Smooth muscle cell (in vitro differentiated cells): ENCODE data around the gene IL16. TPM values are rescaled to one million over a fixed set of nuclear protein-coding genes. Genes with fewer than 3 reads are reported as not detected.

Experiments used
- DNase-seq: peaks from one replicate; lab custom pipeline; 2025; ENCODE audit not compliant: unreplicated experiment; lab: John Stamatoyannopoulos, UW
- H2AFZ ChIP-seq: fragments of 200-600 bp; sonication (generic); 2 replicates; pipeline ENCODE4 v1.6.0; 2016; ENCODE audit warnings: antibody characterized with exemption, low read depth, mild to moderate bottlenecking
- H3F3A ChIP-seq: fragments of 200-600 bp; sonication (generic); 2 replicates; pipeline ENCODE4 v1.6.0; 2017; ENCODE audit warnings: antibody characterized with exemption, low read depth
- H3K27ac ChIP-seq: fragments of 200-600 bp; sonication (generic); 2 replicates; pipeline ENCODE4 v1.5.1; 2016; ENCODE audit warnings: low read depth, mild to moderate bottlenecking
- H3K27me3 ChIP-seq: fragments of 200-600 bp; sonication (generic); 2 replicates; pipeline ENCODE4 v1.6.1; 2016; ENCODE audit warnings: low read depth, mild to moderate bottlenecking
- H3K36me3 ChIP-seq: fragments of 200-600 bp; sonication (generic); 2 replicates; pipeline ENCODE4 v1.5.1; 2016; ENCODE audit warnings: low read depth
- H3K4me1 ChIP-seq: fragments of 200-600 bp; sonication (generic); 2 replicates; pipeline ENCODE4 v1.5.1; 2016; ENCODE audit warnings: low read depth
- H3K4me2 ChIP-seq: fragments of 200-600 bp; sonication (generic); 2 replicates; pipeline ENCODE4 v1.6.0; 2016; ENCODE audit warnings: mild to moderate bottlenecking
- H3K4me3 ChIP-seq: fragments of 200-600 bp; sonication (generic); 2 replicates; pipeline ENCODE4 v1.5.1; 2016; ENCODE audit warnings: mild to moderate bottlenecking
- H3K79me2 ChIP-seq: fragments of 200-600 bp; sonication (generic); 2 replicates; pipeline ENCODE4 v1.6.0; 2016; ENCODE audit warnings: low read depth, mild to moderate bottlenecking
- H3K9ac ChIP-seq: fragments of 200-600 bp; sonication (generic); 2 replicates; pipeline ENCODE4 v1.6.0; 2016; ENCODE audit warnings: low read depth
- H3K9me3 ChIP-seq: fragments of 200-600 bp; sonication (generic); replicated peaks from 2 replicates; pipeline ENCODE4 v1.5.1; 2016; ENCODE audit warnings: low read depth
- H4K20me1 ChIP-seq: fragments of 200-600 bp; sonication (generic); 2 replicates; pipeline ENCODE4 v1.6.0; 2016; ENCODE audit warnings: low read depth
- WGBS: methylation state at CpG from one replicate; pipeline ENCODE4 v1.1.7; 2016; ENCODE audit warnings: low lambda C conversion rate; 5-methylcytosine and 5-hydroxymethylcytosine counted together
- polyA plus RNA-seq: library from polyadenylated mRNA; unstranded; fragments of >200 nt; fragmentation: Nextera tagmentation; extraction: Ambion mirVana; gene quantifications from 2 replicates; pipeline ENCODE4 v1.2.1, GENCODE V29; 2016
- total RNA-seq: library from RNA; depleted of rRNA; stranded (reverse); fragments of >200 nt; gene quantifications from 2 replicates; pipeline ENCODE4 v1.2.3, GENCODE V29; 2014
- TF ChIP-seq, protein P1 (sequence below): fragments of 200-600 bp; sonication (generic); IDR thresholded peaks from 2 replicates; pipeline ENCODE4 v1.5.1; 2017; ENCODE audit warnings: borderline replicate concordance, mild to moderate bottlenecking, antibody characterized with exemption; ENCODE audit not compliant: insufficient read depth, poor library complexity, severe bottlenecking

The IL16 gene
- total and polyA plus RNA-seq, 2 experiments from 2014 or later = 1.3 to 1.4 TPM

DNA sequence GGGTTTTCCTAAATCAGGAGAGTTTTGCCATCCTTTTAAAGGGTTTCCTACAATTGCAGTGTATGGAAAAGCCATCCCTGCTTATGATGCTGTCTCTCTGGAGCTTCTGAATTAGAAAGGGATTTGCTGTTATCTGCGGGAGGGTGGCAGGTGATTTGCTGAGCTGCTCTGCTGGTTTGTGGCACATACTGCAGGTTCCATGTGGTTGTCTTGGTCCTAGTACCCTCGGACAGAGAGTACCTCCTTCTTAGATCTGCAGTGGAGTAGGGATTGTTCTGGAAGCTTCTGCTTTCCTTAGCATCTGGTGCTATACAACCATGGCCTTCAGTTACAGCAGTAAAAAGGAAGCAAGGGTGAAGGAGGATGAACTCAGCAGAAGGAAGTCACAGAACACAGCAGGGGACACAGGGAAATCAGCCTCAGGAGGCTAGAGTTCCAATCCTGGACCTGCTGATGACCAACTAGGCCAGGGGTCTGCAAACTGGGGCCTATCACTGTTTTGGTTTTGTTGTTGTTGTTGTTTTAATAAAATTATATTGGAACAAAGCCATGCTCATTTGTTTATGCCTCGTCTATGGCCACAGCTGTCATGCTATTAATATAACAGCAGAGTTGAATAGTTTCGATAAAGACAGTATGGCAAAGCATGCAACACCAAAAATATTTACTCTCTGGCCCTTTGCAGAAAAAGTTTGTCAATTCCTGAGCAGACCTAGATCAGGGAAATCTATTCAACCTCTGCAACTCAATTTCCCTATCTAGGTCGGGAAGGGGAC, 87.8 kb downstream of the IL16 start:
- H3K36me3 ChIP-seq = no peaks in the 10 kb centered on the region
- H4K20me1 ChIP-seq = no peaks in the 10 kb centered on the region
- no peak overlapping the region for H2AFZ ChIP-seq
- DNase-seq = no peak
- H3K27ac ChIP-seq = no peak overlapping the region
- H3K4me1 ChIP-seq = no peaks in the 10 kb centered on the region
- TF ChIP-seq, protein P1, sequence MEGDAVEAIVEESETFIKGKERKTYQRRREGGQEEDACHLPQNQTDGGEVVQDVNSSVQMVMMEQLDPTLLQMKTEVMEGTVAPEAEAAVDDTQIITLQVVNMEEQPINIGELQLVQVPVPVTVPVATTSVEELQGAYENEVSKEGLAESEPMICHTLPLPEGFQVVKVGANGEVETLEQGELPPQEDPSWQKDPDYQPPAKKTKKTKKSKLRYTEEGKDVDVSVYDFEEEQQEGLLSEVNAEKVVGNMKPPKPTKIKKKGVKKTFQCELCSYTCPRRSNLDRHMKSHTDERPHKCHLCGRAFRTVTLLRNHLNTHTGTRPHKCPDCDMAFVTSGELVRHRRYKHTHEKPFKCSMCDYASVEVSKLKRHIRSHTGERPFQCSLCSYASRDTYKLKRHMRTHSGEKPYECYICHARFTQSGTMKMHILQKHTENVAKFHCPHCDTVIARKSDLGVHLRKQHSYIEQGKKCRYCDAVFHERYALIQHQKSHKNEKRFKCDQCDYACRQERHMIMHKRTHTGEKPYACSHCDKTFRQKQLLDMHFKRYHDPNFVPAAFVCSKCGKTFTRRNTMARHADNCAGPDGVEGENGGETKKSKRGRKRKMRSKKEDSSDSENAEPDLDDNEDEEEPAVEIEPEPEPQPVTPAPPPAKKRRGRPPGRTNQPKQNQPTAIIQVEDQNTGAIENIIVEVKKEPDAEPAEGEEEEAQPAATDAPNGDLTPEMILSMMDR = no peak
- H3K4me2 ChIP-seq = no peak overlapping the region
- no peak overlapping the region for H3K4me3 ChIP-seq
- peaks cover 3% of the 10 kb centered on the region for H3K27me3 ChIP-seq
- no peaks in the 10 kb centered on the region for H3K9me3 ChIP-seq
- 80% methylated on average over 5 of the region's 5 CpGs for WGBS
- no peaks in the 10 kb centered on the region for H3K79me2 ChIP-seq
- no peaks in the 10 kb centered on the region for H3F3A ChIP-seq
- H3K9ac ChIP-seq = no peak overlapping the region

DNA sequence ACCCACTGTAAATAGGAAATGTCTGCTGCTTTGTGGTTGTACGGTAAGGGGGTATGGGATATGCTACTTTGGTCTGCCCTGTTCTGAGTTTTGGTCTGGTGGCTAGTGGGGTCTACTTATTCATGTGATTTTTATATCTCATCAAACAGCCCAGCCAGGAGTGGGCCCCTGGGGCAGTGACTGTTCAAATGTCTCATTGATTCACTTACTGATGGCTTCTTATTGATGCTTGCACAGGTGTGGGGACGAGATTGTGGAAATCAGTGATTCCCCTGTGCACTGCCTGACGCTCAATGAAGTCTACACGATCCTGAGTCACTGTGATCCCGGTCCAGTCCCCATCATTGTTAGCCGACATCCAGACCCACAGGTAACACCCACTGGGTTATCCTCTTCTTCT, 88.8 kb downstream of the IL16 start:
- Histone ChIP-seq H3F3A (no peaks in the 10 kb centered on the region), H3K36me3 (no peaks in the 10 kb centered on the region), H3K4me1 (no peaks in the 10 kb centered on the region), H3K4me2 (no peak overlapping the region), H3K27me3 (no peaks in the 10 kb centered on the region), H3K9ac (no peak overlapping the region), H4K20me1 (no peaks in the 10 kb centered on the region), H3K27ac (no peak overlapping the region), H3K79me2 (no peaks in the 10 kb centered on the region), H3K4me3 (no peak overlapping the region), H2AFZ (no peak overlapping the region), H3K9me3 (no peaks in the 10 kb centered on the region)
- DNase-seq = no peak
- WGBS = 94% methylated on average over 6 of the region's 6 CpGs
- TF ChIP-seq, protein P1 = no peak

DNA sequence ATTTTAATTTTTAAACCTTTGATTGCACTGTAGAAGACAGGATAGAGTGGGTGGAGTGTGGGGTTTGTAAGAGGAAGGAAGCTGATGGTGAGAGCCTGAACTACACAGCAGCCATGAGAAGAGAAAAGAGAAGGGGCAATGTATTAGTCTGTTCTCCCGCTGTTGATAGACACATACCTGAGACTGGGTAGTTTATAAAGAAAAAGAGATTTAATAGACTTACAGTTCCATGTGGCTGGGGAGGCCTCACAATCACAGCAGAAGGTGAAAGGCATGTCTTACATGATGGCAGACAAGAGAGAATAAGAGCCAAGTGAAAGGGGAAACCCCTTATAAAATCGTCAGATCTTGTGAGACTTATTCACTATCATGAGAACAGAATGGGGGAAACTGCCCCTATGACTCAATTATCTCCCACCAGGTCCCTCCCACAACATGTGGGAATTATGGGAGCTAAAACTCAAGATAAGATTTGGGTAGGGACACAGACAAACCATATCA, 90.0 kb downstream of the IL16 start:
- H3K27me3 ChIP-seq = no peaks in the 10 kb centered on the region
- no peak overlapping the region for H2AFZ ChIP-seq
- no peaks in the 10 kb centered on the region for H3K79me2 ChIP-seq
- no peak overlapping the region for H3K4me3 ChIP-seq
- no peaks in the 10 kb centered on the region for H3K4me1 ChIP-seq
- TF ChIP-seq, protein P1 = no peak
- H3F3A ChIP-seq = no peaks in the 10 kb centered on the region
- no peaks in the 10 kb centered on the region for H3K9me3 ChIP-seq
- no peaks in the 10 kb centered on the region for H3K36me3 ChIP-seq
- no peak overlapping the region for H3K4me2 ChIP-seq
- WGBS = 86% methylated on average over 2 of the region's 2 CpGs
- no peaks in the 10 kb centered on the region for H4K20me1 ChIP-seq
- no peak for DNase-seq
- no peak overlapping the region for H3K9ac ChIP-seq
- no peak overlapping the region for H3K27ac ChIP-seq

DNA sequence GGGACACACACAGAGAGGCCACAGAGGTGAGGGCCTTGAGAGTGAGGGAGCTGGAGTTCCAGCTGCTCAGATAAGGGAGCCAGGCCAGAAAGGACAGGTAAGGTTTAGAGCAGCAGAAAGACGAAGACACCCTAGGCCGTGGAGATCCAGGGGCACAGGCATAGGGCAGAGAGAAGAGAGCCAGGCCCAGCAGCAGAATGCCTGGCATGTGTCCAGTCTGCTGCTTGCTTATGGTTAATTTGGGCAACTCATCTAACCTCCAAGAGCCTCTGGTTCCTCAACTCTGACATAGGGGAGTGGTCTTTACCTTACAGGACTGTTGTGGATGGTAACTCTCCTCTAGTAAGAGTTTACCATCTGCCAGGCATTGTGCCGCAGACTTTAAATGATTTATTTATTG, 91.4 kb downstream of the IL16 start:
- Histone ChIP-seq H3K9me3 (no peaks in the 10 kb centered on the region), H2AFZ (no peak overlapping the region), H3F3A (no peaks in the 10 kb centered on the region), H3K36me3 (no peaks in the 10 kb centered on the region), H3K4me1 (no peaks in the 10 kb centered on the region), H3K27ac (no peak overlapping the region), H3K4me2 (no peak overlapping the region), H3K9ac (no peak overlapping the region), H3K4me3 (no peak overlapping the region), H3K27me3 (no peaks in the 10 kb centered on the region), H4K20me1 (no peaks in the 10 kb centered on the region), H3K79me2 (no peaks in the 10 kb centered on the region)
- WGBS = 96% methylated on average over 3 of the region's 3 CpGs
- TF ChIP-seq, protein P1 = no peak
- DNase-seq = no peak
